Left forelimb (tissue), 1 donor: ENCODE measurements around the gene GPRC5B.

Experiments
- DNase-seq: peaks from one replicate; pipeline ENCODE4 v3.0.0-alpha.2; 2018; ENCODE audit warnings: low spot score

Gene GPRC5B

DNA sequence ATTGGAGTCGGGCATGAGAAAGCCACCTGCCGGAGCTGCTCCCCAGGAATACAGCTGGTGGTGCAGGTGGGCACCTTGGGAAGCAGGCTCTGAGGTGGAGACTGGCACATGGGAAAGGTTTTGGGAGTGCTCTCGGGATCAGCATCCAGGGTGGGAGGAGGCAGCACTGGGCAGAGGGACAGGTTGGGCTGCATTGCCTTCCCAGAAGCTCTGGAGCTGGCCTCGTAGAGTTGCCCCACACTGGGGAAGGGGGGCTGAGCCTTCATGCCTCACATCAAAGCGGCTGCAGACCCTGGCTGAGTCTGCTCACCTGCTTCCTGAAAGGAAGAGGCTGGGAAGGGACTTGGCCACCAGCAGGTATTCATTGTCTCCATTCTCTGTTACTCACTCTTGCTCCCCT lies 13.5 kb upstream of the GPRC5B start:
- DNase-seq = no peak

DNA sequence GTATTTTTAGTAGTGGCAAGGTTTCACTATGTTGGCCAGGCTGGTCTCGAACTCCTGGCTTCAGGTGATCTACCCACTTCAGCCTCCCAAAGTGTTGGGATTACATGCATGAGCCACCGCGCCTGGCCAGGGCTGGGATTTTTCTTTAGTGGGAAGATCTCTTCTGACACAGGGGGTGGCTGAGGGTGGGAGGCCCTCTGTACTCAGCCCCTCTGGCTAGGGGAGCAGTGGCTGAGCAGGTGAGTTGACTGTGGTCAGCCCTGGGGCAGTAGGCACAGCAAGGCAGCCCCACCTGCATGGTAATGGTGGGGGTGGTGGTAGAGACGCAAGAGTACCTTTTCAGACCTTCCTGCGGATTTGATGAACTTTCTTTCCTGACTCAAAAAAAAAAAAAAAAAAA lies 12.3 kb upstream of the GPRC5B start:
- DNase-seq = no peak

DNA sequence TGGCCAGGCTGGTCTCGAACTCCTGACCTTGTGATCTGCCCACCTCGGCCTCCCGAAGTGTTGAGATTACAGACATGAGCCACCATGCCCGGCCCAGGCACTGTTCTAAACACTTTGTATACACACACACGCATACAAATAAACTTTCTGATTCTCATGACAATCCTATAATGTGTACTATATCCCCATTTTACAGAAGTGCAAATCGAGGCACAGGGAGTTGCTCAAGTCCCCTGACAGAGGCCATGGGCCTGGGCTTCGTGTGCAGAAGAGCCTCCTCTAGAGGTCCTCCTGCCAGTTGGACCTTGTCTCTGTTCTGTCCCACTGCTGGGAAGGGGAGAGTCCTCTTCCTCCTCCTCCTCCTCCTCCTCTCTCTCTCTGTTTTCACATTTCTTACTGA lies 9.9 kb upstream of the GPRC5B start:
- DNase-seq = no peak

DNA sequence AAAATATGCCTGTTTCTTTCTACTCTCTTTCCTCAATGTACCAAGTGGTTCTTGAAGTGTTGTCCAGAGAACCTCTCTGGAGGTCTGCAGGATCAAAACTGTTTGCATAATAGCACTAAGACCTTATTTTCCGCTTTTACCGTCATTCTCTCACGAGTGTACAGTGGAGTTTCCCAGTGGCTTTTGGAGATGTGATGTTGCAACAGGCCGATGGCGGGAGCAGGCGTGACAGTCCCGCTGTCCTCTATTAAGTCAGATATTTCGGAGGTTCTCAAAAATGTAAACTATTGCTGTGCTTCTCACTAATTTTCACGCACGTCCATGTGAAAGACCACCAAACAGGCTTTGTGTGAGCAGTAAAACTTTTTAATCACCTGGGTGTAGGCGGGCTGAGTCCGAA lies 8.3 kb upstream of the GPRC5B start:
- no peak for DNase-seq

DNA sequence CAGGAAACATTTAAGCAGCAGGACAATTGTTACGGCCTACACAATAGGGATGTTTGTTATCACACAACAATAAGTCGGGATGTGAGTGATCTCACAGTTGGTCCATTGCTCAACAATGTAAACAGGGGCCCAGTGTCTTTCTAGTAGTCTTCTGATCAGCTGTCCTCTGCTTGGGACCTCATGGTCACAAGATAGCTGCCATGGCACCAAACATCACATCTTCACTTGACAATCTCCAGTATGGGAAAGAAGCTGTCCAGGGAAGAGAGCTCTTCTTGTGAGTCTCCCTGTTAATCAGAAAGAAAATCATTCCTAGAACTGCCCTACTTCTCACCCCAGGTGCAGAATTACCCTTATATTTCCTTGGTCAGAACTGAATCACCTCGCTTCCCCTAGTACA lies 6.3 kb upstream of the GPRC5B start:
- DNase-seq = no peak

DNA sequence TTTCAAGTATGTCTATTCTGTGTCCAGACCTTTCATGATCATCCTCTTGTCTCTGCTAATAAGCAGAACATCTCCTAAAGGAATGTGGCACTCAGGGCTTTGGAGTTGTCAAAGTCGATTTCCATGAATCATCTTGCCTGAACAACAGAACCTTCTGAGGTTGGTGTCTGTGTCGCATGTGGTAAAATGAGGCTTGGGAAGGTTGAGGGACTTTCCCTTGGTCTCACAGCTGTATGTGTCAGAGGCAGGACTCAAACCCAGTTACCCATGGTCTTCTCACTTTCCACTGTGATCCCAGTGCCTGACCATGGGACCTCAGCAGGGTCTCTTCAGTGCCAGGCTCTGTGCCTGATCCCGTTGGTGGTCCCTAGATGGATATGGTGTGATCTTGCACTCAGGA lies 4.2 kb upstream of the GPRC5B start:
- no peak for DNase-seq

DNA sequence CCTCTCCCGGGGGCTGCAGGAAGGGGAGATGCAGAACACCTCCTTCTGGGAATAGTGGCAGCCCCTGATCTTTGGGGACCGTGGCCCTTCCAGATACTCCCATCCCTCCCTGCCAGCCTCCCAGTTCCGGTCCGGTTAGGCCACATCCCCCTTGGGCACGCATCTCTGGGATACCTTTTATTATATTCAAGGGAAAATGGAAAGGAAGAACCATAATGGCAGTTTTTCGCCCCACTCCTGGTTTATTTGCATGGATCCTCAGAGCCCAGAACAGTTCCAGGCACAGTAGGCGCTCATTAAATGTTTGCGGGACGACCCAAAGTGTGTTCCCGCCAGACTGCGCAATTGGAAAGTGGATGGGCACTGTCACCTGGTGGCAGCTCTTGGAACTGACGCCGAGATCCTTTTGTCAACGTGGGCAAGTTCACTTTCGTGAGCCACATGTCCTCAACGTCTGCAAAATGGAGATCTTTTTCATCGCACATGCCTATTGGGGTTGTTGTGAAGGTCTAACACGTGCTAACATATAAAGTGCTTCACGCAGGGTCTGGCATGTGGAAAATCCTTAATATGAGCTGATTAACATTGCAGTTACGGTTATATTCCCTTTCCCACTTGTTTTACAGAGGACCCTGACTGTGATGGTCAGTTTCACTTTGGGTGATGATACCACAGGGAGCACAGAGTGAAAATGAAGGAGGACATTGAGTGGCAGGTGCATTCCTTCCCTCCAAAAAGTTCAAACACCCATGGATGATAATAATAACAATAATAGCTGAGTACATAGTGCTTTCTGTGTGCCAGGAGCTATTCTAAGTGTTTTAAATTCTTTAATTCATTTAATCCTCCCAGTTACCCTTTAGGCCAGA lies 1.7 kb upstream of the GPRC5B start:
- peak; percentile 86 for DNase-seq

DNA sequence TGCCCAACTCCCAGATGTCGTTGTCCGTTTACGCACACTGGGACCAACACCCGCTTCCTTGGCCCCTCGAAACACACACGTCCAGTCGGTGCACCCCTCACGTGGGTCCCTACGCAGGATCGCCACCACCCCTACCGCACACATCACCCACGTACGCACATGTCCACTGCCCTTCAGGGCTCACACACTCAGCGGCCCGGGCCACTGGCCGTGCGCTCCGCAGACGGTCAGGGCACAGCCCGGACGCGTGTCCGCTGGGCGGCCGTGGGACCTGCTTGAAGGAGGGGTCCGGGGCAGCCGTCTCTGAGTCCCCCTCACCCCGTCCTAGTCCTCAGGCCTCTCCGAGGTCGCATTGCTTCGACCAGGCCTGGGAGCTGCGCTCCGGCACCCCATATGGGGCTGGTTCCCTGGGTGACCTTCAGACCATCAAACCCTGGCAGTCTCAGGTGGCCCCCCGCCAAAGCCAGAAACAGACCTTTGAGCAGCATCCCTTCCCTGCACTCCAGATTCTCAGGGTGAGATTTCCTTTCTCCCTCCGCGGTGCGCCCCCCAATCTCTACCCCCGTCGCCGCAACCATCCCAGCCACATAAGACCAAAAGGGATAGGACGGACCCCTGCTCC lies 914 bp upstream of the GPRC5B start:
- peak; percentile 72 for DNase-seq

DNA sequence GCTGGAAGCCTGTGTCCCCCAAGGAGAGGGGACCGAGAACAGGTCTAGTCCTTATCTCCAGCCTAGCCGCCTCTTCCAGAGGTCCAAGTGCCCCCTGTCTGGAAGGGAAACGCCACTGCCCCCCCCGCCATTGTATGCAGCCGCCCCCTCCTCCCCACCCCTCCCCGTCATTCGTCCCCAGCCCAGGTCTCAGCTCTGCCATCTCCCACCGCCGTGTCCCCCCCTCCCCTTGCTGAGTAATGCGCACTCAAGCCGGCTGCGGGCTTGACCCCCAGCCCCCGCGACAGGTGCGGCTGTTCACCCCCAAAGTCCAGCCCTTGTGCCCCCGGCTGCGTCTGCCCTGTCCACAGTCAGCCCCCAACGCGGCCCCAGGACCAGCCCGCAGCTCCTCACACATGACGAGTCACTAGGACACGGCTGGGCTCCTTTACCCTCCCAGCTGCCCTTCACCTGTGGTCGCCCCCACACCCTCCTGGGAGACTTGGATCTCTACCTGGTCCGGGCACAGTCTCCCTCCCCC lies 622 bp downstream of the GPRC5B start:
- peak; percentile 73 for DNase-seq

DNA sequence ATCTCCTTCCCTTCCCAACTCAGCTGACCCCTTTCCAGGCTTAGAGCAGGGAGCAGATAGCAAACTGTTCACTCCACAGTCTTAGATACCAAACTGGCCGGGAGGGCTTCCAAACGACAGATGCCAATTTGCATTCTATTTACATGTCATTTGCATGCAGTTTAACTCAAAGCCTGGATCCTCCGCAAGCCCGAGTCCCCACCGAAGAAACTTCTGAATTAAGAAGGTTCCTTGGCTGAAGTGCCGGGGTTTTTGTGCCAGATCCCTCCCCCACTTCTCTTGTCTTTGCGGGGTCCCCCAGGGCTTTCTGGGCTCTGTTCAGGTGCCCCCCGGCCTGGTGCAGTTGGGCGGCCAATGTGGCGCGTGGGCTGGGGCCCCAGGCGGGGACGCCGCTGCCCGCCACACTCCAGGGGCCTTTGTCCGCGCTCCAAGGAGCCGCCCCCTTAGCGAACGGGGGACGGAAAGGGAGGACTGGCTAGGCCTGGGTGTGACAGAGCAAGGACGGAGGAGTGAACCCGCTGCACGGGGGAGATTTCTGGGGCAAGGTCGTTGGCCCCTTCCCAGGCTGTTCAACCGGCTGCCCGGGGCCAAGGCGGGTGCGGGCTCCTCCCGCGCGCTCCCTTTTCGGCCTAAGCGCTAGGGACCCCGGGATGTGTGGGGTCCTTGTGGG lies 1.2 kb downstream of the GPRC5B start:
- DNase-seq = peak; percentile 76

DNA sequence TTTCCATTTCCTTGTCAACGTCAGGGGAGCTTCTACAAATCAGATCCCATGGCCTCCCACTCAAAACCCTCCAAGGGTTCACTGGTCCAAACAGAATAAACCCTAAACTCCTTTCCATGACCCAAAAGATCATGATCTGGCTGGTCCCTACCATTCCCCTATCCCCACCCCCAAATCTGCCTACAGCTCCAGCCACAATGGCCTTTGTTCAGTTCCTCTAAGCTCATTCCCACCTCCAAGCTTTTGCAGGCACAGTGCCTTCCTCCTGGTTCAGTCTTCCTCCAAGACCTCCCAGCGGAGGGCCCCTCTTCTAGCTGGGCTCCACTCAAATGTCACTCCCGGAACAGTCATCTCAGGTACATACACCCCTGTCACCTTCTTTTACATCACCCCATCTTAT lies 2.0 kb downstream of the GPRC5B start:
- no peak for DNase-seq

DNA sequence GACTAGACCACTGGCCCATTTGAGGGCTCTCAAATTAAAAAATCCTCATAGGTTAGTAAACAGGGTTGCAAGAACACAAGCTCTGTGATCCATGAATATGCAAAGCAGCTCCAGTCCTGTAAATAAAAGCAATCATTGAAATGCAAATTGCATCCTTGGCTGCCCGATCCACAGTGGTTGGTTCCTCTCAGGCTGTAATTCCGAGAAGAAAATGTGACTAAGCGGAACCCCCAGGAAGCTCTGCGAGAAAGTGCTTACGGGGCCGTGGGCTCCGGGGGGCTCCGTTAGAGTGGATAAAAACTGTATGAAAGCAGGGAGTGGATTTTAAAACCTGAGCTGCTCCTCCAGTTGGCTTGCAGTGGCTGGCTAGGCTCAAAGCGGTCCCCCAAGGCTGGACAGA lies 2.5 kb downstream of the GPRC5B start:
- DNase-seq = no peak

DNA sequence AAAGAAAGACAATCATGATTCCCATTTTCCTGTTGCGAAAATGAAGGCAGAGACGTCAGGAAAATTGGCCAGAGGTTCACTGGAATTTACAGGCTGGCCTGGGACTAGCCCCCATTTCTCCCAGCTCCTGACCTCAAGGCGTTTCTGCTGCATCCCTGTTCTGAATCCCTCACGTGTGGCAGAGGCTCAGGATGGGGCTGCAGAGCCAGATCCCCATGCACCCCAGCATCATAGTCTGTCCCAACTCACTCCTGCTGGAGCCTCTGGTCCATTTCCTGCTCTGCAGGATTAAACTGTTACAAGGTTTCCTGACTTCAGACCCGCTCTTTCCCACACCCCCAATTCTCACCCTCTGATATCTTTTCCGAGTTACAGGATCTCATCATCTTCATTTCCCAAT lies 2.9 kb downstream of the GPRC5B start:
- no peak for DNase-seq

DNA sequence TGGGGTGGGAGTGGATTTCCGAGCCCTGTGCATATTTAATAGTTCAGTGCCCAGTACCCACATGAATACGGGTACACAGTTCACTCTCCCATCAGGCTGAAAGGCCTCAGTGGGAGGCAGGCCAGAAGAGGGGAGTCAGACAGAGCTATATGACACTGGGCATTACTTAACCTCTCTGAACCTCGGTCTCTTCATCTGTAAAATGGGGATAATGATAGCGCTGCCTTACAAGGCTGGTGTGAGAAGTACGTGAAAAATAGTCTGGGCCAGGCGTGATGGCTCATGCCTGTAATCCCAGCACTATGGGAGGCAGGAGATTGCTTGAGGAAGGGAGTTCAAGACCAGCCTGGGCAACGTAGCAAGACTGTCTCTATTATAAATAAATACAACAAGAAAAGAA lies 3.6 kb downstream of the GPRC5B start:
- DNase-seq = no peak

DNA sequence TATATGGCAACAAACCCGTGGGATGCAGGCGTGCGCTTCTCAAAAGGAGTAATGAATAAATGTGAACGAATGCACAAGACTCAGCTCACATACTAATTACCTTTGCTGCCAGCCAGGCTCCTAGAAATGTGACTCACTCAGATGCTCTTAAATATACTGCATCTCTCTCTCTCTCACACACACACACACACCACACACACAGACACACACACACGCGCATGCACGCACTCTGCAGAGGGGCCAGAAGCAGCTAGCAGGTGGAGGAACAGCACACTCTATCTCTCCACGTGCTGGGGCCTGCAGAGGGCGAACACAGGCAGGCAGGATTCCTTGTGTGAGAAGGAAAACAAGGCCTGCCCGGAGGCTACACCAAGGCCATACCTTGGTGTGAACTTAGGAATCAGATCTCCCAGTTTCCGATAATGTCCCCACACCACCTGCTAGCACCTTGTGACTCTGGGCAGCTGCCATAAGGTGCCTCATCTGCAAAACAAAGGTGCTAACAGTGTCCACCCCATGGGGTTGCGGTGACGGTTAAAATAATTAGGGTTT lies 5.3 kb downstream of the GPRC5B start:
- no peak for DNase-seq

DNA sequence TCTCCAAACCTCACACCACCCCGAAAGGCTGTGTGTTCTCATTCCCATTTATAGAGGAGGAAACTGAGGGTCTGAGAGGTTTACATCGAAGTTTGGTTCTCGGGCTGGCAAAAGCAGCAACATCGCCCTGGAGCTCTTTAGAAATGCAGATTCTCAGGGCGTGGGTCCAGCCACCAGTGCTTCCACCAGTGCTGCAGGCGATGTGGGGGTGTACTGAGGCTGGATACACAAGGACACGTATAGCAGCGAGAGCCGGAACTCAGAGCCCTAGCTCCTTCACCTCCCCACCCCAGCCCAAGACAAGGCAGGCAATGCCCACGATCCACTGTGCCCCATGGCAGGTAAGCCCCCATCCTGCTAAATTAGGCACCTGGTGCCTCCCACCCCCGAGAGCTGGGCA lies 5.9 kb downstream of the GPRC5B start:
- DNase-seq = no peak

DNA sequence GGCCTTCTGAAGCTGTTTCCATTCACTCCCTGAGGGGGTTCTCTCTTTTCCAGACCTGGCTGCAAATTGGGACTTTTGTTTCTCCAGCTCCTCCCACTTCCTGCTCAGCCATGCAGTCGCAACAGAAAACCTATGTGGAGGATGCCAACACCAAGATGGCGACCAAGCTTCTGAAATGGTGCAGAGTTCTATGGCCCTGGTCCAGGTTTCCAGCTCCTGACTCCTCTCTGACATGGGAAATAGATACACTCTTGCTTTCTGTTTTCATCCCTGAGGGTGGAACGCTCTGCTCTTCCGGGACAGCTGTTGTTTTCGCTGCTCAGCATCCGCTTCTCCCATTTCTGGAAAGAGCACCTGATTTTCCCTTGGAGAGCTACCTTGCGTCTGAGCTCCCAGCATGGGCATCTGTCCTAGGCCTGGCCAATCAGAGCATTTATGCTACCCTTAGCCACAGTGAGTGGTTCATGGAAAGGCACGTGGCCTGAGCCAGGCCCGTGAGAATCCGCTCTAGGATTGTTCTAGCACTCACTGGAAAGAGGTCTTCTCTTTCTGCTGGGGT lies 8.1 kb downstream of the GPRC5B start:
- DNase-seq = no peak

DNA sequence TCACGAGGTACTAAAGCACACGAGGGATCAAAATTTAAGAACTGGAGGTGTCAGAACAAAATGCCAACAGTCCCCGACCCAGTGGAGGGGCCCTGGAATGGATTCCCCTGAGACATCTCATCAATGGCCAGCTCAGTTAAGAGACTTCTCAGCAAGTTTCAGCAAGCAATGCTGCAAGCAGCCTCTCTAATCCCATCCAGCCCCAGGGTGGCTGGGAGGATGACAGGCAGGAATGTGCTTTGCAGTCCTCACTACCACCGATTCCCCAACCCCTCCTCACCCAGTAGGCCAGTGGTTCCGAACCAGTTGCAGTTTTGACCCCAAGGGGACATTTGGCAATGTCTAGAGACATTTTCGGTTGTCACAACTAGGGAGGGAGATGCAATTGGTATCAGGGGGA lies 8.7 kb downstream of the GPRC5B start:
- no peak for DNase-seq

DNA sequence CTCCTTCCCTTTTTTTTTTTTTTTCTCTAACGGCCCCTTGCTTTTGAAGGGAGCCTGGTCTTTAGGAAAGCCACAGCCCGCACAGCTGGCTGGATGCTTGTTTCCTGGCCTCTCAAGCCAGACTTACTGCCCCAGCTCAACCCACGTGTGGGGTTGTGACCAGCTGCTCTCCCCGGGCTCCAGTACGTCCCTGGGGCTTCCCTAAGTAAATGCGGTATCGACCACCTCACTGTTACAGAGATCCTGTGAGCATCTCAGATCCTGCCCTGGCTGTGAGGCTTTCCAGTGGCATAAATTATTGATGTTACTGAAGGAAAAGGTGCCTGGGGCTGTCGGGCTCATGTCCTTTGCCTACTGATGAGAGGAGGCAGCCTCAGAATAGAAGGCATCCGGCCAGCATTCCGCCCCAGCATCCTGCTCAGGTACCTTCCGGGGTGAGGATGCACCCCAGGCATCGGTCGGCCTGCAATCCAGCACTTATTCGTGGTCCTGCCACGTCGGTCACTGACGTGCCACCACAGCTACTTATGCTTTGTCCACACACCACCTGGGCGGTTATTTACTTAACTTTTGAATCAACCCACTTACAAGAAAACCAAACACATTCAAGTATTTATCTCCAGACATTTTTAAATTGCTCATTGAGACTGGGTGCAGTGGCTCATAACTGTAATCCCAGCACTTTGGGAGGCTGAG lies 9.6 kb downstream of the GPRC5B start:
- DNase-seq = no peak

DNA sequence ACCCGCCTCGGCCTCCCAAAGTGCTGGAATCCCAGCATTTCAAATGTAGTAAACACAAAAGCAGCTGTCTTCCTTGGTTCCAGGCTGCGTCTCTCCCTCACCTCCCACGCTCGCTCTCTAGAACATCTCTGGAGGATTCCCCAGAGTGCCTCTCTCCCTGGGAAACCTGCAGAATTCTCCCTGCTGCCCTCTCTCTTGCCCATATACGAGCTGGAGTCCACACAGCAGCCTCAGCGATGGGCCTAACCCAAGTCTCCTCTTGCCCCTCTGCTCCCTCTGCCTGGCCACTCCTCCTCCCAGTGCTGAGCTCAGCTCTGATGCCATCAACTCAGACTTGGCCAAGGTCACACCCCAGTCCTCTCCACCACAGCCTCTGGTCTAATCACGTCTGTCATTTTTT lies 10.6 kb downstream of the GPRC5B start:
- no peak for DNase-seq

DNA sequence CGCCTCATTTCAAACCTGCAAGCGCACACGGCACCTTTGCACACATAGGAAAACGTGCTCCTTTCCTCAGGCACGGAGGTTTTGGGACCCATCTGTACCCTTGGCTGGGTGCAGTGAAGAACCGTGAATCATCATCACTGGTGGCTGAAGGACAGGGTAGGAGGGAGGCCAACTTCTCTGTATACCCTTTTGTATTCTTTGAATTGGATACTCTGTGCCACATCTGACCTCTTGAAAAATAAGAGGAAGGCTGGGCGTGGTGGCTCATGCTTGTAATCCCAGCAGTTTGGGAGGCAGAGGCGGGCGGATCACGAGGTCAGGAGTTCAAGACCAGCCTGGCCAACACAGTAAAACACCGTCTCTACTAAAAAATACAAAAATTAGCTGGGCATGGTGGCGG lies 11.7 kb downstream of the GPRC5B start:
- DNase-seq = no peak
